HepG2 (cell line): ENCODE measurements around the gene HRNR. TPM values are rescaled to one million over a fixed set of nuclear protein-coding genes. Genes with fewer than 3 reads are reported as not detected.

Experiments used
- ATAC-seq: fragments of 200-7000 bp; cut with Tn5 transposase; 3 replicates; pipeline ENCODE4 v1.9.1; 2020; ENCODE audit warnings: mild to moderate bottlenecking, moderate library complexity
- BruUV-seq: library from RNA; stranded (reverse); fragments of 400-500 nt; replicated peaks from 2 replicates; lab custom pipeline; 2021; lab: Mats Ljungman, UMichigan
- CTCF ChIA-PET: fragments of 300-600 bp; formaldehyde crosslinking; extraction: SDS; loops from one replicate; lab custom pipeline; 2021; ENCODE audit warnings: low total read pairs, inconsistent platforms, low intra/inter-chr PET ratio; lab: Yijun Ruan, JAX
- POLR2A ChIA-PET: fragments of 350-600 bp; sonication (Branson Sonifier 250); formaldehyde crosslinking; loops from one replicate; lab custom pipeline; 2020; ENCODE audit warnings: antibody characterized with exemption, inconsistent platforms; lab: Yijun Ruan, JAX
- DNase-seq: peaks from one replicate; pipeline ENCODE4 v3.0.0-alpha.2; 2015; ENCODE audit warnings: low spot score
- FAIRE-seq: peaks from 3 replicates; lab custom pipeline; 2011; peaks lifted over from hg19 to GRCh38; lab: Jason Lieb, UNC
- H2AFZ ChIP-seq: one replicate; pipeline ENCODE4 v1.6.1; 2011; ENCODE audit warnings: low read length, inconsistent platforms
- H3K27ac ChIP-seq: fragments of 300-600 bp; 3 replicates; pipeline ENCODE4 v1.8.0; 2011; ENCODE audit warnings: mixed run types, mild to moderate bottlenecking, mixed read lengths, low read length, inconsistent platforms; ENCODE audit not compliant: insufficient read depth; ENCODE audit errors: extremely low read length
- H3K27me3 ChIP-seq, 2 experiments: fragments of 200-600 bp in 1 of 2; 2 replicates in 1 of 2; 3 replicates in 1 of 2; pipeline versions ENCODE4 v1.6.0 to v1.8.0; 2011; ENCODE audit warnings: low read length in 2 of 2, mild to moderate bottlenecking in 2 of 2, moderate library complexity in 2 of 2, inconsistent platforms in 1 of 2; ENCODE audit not compliant: insufficient read depth in 2 of 2, control insufficient read depth in 1 of 2
- H3K36me3 ChIP-seq, 2 experiments: fragments of 200-600 bp in 1 of 2; replicated peaks in 1 of 2; 2 replicates in 1 of 2; 3 replicates in 1 of 2; pipeline versions ENCODE4 v1.5.1 to v1.8.0; 2011; ENCODE audit warnings: low read length in 2 of 2, inconsistent platforms in 1 of 2; ENCODE audit not compliant: insufficient read depth in 2 of 2, control insufficient read depth in 1 of 2
- H3K4me1 ChIP-seq: 2 replicates; pipeline ENCODE4 v1.5.1; 2012; ENCODE audit warnings: low read length, inconsistent platforms; ENCODE audit not compliant: insufficient read depth
- H3K4me2 ChIP-seq: 2 replicates; pipeline ENCODE4 v1.6.0; 2011; ENCODE audit warnings: low read depth, low read length, inconsistent platforms
- H3K4me3 ChIP-seq, 3 experiments: fragments of 200-600 bp in 1 of 3; sonication (generic), shearing (Covaris generic) in 1 of 3; replicated peaks in 1 of 3; 2 replicates each; pipeline ENCODE4 v1.5.1; 2011 to 2016; ENCODE audit warnings: low read length in 3 of 3, inconsistent platforms in 2 of 3, low read depth in 2 of 3, mild to moderate bottlenecking in 2 of 3, control low read depth in 1 of 3, mixed read lengths in 1 of 3; ENCODE audit not compliant: insufficient read depth in 1 of 3
- H3K79me2 ChIP-seq: one replicate; pipeline ENCODE4 v1.6.1; 2011; ENCODE audit warnings: low read length, inconsistent platforms; ENCODE audit not compliant: insufficient read depth
- H3K9ac ChIP-seq: 2 replicates; pipeline ENCODE4 v1.6.0; 2011; ENCODE audit warnings: mild to moderate bottlenecking, low read depth, low read length, inconsistent platforms; ENCODE audit not compliant: insufficient read depth
- H3K9me3 ChIP-seq: 2 replicates; pipeline ENCODE4 v1.5.1; 2012; ENCODE audit warnings: mild to moderate bottlenecking, low read length
- H4K20me1 ChIP-seq: 2 replicates; pipeline ENCODE4 v1.6.0; 2011; ENCODE audit warnings: inconsistent platforms, mild to moderate bottlenecking, low read length, moderate library complexity; ENCODE audit not compliant: insufficient read depth
- HOXD1 ChIP-seq: sonication (generic); formaldehyde crosslinking; IDR thresholded peaks from 2 replicates; pipeline ENCODE4 v1.5.0; 2020; ENCODE audit warnings: missing genetic modification reagents
- PHF20 ChIP-seq: sonication (generic); formaldehyde crosslinking; IDR thresholded peaks from 2 replicates; pipeline ENCODE4 v1.5.0; 2020; ENCODE audit warnings: mild to moderate bottlenecking, missing genetic modification reagents
- PTBP1 ChIP-seq: fragments of 200-400 bp; formaldehyde crosslinking; IDR thresholded peaks from 2 replicates; pipeline ENCODE4 v1.6.1; 2018; ENCODE audit warnings: low read length, low read depth; ENCODE audit not compliant: poor library complexity, severe bottlenecking
- ZBTB8A ChIP-seq: sonication (generic); formaldehyde crosslinking; IDR thresholded peaks from 2 replicates; pipeline ENCODE4 v1.4.0; 2020; ENCODE audit warnings: mild to moderate bottlenecking, low read depth, missing genetic modification reagents, borderline replicate concordance
- ZNF20 ChIP-seq: sonication (generic); formaldehyde crosslinking; IDR thresholded peaks from 2 replicates; pipeline ENCODE4 v1.4.0; 2020; ENCODE audit warnings: mild to moderate bottlenecking, moderate library complexity, missing genetic modification reagents
- WGBS: methylation state at CpG from one replicate; pipeline ENCODE4 v1.1.6; 2017; ENCODE audit warnings: low lambda C conversion rate; 5-methylcytosine and 5-hydroxymethylcytosine counted together
- in situ Hi-C: cut with HindIII; loops from 2 replicates; pipeline ENCODE4 v1.10.0; 2017; ENCODE audit warnings: low pct_unique_long_range_greater_than_20kb; ENCODE audit not compliant: extremely low pct_ligation_motif_present
- intact Hi-C: fragments of 100-400 bp; cut with micrococcal nuclease; formaldehyde crosslinking; loops from one replicate; pipeline ENCODE4 v1.10.0; 2022; ENCODE audit not compliant: unreplicated experiment
- polyA plus RNA-seq, 8 experiments: library from polyadenylated mRNA; depleted of rRNA in 3 of 8; stranded (reverse) in 7 of 8; unstranded in 1 of 8; fragments of >200 nt; fragmentation: Illumina TruSeq in 4 of 8; extraction: Trizol in 4 of 8; gene quantifications; 2 replicates each; pipeline versions ENCODE4 v1.2.1 to v1.2.3, GENCODE V29; 2011 to 2016; ENCODE audit warnings: low read depth in 4 of 8, missing spikeins in 1 of 8, mixed read lengths in 1 of 8; ENCODE audit not compliant: insufficient read depth in 1 of 8
- total RNA-seq, 5 experiments: library from RNA; depleted of rRNA; stranded (reverse); fragments of >200 nt; fragmentation: Illumina TruSeq; extraction: Trizol; gene quantifications; 2 replicates each; pipeline ENCODE4 v1.2.3, GENCODE V29; 2016; ENCODE audit warnings: low read depth in 1 of 5
- TF ChIP-seq, protein P1 (sequence below): sonication (generic); formaldehyde crosslinking; IDR thresholded peaks from 2 replicates; pipeline ENCODE4 v1.4.0; 2020; ENCODE audit warnings: low read depth, missing genetic modification reagents
- TF ChIP-seq, protein P2 (sequence below): sonication (generic); formaldehyde crosslinking; IDR thresholded peaks from 2 replicates; pipeline ENCODE4 v1.5.0; 2020; ENCODE audit warnings: mild to moderate bottlenecking, missing genetic modification reagents, moderate library complexity
- TF ChIP-seq, protein P3 (sequence below): IDR thresholded peaks from 2 replicates; pipeline ENCODE4 v1.6.1; 2016; ENCODE audit warnings: missing genetic modification reagents, missing compliant biosample characterization
- TF ChIP-seq, protein P4 (sequence below): sonication (generic); formaldehyde crosslinking; IDR thresholded peaks from 2 replicates; pipeline ENCODE4 v1.4.0; 2020; ENCODE audit warnings: missing genetic modification reagents, borderline replicate concordance

HRNR gene
- total and polyA plus RNA-seq, 2 of the 13 experiments (the other 11 are each of a cell fraction or from before 2014, with no cell fraction given): not detected

DNA sequence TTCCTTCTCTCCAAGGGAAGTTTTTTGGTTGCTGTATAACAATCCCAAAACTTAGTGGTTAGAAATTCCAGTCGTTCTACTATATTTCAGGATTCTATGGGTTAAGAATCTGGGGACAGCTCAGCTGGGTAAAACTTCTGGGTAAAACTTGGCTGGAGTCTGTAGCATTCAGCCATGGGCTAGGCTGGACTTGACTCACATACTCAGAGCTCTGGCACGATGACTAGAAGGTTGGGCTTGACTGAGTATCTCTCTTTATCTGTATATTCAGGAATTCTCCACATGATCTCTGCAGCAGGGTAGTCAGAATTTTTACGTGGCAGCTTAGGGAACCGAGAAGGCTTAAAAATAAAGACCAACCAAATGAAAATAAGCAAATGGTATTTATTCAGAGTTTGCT lies 28.2 kb upstream of the HRNR start (continued):
- TF ChIP-seq, protein P1, sequence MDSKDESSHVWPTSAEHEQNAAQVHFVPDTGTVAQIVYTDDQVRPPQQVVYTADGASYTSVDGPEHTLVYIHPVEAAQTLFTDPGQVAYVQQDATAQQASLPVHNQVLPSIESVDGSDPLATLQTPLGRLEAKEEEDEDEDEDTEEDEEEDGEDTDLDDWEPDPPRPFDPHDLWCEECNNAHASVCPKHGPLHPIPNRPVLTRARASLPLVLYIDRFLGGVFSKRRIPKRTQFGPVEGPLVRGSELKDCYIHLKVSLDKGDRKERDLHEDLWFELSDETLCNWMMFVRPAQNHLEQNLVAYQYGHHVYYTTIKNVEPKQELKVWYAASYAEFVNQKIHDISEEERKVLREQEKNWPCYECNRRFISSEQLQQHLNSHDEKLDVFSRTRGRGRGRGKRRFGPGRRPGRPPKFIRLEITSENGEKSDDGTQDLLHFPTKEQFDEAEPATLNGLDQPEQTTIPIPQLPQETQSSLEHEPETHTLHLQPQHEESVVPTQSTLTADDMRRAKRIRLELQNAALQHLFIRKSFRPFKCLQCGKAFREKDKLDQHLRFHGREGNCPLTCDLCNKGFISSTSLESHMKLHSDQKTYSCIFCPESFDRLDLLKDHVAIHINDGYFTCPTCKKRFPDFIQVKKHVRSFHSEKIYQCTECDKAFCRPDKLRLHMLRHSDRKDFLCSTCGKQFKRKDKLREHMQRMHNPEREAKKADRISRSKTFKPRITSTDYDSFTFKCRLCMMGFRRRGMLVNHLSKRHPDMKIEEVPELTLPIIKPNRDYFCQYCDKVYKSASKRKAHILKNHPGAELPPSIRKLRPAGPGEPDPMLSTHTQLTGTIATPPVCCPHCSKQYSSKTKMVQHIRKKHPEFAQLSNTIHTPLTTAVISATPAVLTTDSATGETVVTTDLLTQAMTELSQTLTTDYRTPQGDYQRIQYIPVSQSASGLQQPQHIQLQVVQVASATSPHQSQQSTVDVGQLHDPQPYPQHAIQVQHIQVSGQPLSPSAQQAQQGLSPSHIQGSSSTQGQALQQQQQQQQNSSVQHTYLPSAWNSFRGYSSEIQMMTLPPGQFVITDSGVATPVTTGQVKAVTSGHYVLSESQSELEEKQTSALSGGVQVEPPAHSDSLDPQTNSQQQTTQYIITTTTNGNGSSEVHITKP (CRISPR knock-in tag): no peak
- TF ChIP-seq, protein P2, sequence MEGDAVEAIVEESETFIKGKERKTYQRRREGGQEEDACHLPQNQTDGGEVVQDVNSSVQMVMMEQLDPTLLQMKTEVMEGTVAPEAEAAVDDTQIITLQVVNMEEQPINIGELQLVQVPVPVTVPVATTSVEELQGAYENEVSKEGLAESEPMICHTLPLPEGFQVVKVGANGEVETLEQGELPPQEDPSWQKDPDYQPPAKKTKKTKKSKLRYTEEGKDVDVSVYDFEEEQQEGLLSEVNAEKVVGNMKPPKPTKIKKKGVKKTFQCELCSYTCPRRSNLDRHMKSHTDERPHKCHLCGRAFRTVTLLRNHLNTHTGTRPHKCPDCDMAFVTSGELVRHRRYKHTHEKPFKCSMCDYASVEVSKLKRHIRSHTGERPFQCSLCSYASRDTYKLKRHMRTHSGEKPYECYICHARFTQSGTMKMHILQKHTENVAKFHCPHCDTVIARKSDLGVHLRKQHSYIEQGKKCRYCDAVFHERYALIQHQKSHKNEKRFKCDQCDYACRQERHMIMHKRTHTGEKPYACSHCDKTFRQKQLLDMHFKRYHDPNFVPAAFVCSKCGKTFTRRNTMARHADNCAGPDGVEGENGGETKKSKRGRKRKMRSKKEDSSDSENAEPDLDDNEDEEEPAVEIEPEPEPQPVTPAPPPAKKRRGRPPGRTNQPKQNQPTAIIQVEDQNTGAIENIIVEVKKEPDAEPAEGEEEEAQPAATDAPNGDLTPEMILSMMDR: no peak
- no peak for TF ChIP-seq ZBTB8A (CRISPR knock-in tag)
- TF ChIP-seq PHF20 (CRISPR knock-in tag): no peak
- TF ChIP-seq PTBP1: no peak
- TF ChIP-seq, protein P3, sequence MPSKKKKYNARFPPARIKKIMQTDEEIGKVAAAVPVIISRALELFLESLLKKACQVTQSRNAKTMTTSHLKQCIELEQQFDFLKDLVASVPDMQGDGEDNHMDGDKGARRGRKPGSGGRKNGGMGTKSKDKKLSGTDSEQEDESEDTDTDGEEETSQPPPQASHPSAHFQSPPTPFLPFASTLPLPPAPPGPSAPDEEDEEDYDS (CRISPR knock-in tag): no peak

DNA sequence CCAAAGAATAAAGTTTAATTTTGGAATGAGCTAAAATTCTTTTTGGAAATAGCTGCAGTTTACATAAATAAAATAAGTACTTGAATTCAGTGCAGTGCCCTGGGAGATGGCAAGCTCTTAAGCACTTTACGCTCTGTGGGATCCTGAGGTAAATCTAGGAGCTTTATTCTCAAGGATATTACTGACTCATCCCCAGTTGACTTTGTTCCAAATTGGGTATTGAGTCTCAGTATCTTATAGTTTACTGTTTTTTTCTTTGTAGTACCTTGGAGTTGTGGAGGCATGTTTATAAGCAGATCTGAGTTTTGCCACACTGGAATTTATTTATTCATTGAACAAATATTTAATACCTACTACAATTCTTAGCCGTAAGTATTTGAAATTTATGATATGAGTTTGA lies 27.4 kb upstream of the HRNR start:
- in situ Hi-C loops: no loop called here
- ChIA-PET POLR2A (no interaction called here), CTCF (no interaction called here)
- Histone ChIP-seq H3K27me3 (no peaks in the 10 kb centered on the region), H3K79me2 (no peaks in the 10 kb centered on the region), H3K36me3 (no peaks in the 10 kb centered on the region), H3K9ac (no peak overlapping the region), H4K20me1 (no peaks in the 10 kb centered on the region), H2AFZ (no peak overlapping the region), H3K4me1 (no peaks in the 10 kb centered on the region), H3K4me2 (no peak overlapping the region), H3K4me3 (no peak overlapping the region), H3K9me3 (no peaks in the 10 kb centered on the region), H3K27ac (no peak overlapping the region)
- no TSS peak for BruUV-seq
- no peak for FAIRE-seq
- ATAC-seq: no peak
- intact Hi-C loops: no loop called here
- WGBS: 68% methylated on average over 2 of the region's 2 CpGs
- DNase-seq: no peak
- TF ChIP-seq HOXD1 (CRISPR knock-in tag) (no peak), ZNF20 (CRISPR knock-in tag) (no peak)
- TF ChIP-seq, protein P4, sequence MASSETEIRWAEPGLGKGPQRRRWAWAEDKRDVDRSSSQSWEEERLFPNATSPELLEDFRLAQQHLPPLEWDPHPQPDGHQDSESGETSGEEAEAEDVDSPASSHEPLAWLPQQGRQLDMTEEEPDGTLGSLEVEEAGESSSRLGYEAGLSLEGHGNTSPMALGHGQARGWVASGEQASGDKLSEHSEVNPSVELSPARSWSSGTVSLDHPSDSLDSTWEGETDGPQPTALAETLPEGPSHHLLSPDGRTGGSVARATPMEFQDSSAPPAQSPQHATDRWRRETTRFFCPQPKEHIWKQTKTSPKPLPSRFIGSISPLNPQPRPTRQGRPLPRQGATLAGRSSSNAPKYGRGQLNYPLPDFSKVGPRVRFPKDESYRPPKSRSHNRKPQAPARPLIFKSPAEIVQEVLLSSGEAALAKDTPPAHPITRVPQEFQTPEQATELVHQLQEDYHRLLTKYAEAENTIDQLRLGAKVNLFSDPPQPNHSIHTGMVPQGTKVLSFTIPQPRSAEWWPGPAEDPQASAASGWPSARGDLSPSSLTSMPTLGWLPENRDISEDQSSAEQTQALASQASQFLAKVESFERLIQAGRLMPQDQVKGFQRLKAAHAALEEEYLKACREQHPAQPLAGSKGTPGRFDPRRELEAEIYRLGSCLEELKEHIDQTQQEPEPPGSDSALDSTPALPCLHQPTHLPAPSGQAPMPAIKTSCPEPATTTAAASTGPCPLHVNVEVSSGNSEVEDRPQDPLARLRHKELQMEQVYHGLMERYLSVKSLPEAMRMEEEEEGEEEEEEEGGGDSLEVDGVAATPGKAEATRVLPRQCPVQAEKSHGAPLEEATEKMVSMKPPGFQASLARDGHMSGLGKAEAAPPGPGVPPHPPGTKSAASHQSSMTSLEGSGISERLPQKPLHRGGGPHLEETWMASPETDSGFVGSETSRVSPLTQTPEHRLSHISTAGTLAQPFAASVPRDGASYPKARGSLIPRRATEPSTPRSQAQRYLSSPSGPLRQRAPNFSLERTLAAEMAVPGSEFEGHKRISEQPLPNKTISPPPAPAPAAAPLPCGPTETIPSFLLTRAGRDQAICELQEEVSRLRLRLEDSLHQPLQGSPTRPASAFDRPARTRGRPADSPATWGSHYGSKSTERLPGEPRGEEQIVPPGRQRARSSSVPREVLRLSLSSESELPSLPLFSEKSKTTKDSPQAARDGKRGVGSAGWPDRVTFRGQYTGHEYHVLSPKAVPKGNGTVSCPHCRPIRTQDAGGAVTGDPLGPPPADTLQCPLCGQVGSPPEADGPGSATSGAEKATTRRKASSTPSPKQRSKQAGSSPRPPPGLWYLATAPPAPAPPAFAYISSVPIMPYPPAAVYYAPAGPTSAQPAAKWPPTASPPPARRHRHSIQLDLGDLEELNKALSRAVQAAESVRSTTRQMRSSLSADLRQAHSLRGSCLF (CRISPR knock-in tag): no peak
